Measurements from ENCODE around the gene APBA2. TPM values are rescaled to one million over a fixed set of nuclear protein-coding genes. Genes with fewer than 3 reads are reported as not detected.

Gene APBA2
- total RNA-seq, 1 donor from 2014 or later, result 33.1 TPM

- Mint-ChIP-seq H3K27ac (no peak overlapping the region), H3K27me3 (ENCODE audit: low read depth) (no peaks in the 10 kb centered on the region), H3K4me1 (peaks cover 3% of the 10 kb centered on the region), H3K4me3 (no peak overlapping the region), H3K36me3 (peaks cover 4% of the 10 kb centered on the region), H3K9me3 (peaks cover 6% of the 10 kb centered on the region)
- no peak for DNase-seq (ENCODE audit: low spot score in 2 of 2, unreplicated experiment in 2 of 2)
- no peak for TF ChIP-seq CTCF (IDR thresholded peaks at IDR 0.05; ENCODE audit: unreplicated experiment)
These were observed 174.3 kb downstream of the APBA2 start for GRCh38 chr15:29059871-29060640.

- Mint-ChIP-seq H3K4me1 (peaks cover 3% of the 10 kb centered on the region), H3K36me3 (peaks cover 4% of the 10 kb centered on the region), H3K27ac (no peak overlapping the region), H3K4me3 (no peak overlapping the region), H3K9me3 (peaks cover 6% of the 10 kb centered on the region), H3K27me3 (ENCODE audit: low read depth) (no peaks in the 10 kb centered on the region)
- no peak for DNase-seq (ENCODE audit: low spot score in 2 of 2, unreplicated experiment in 2 of 2)
- no peak for TF ChIP-seq CTCF (IDR thresholded peaks at IDR 0.05; ENCODE audit: unreplicated experiment)
These were observed 176.0 kb downstream of the APBA2 start for GRCh38 chr15:29061746-29062145.

- Mint-ChIP-seq H3K4me1 (peaks cover 3% of the 10 kb centered on the region), H3K27me3 (ENCODE audit: low read depth) (no peaks in the 10 kb centered on the region), H3K9me3 (peaks cover 6% of the 10 kb centered on the region), H3K27ac (no peak overlapping the region), H3K36me3 (peaks cover 4% of the 10 kb centered on the region), H3K4me3 (no peak overlapping the region)
- no peak for DNase-seq (ENCODE audit: low spot score in 2 of 2, unreplicated experiment in 2 of 2)
- no peak for TF ChIP-seq CTCF (IDR thresholded peaks at IDR 0.05; ENCODE audit: unreplicated experiment)
These were observed 176.4 kb downstream of the APBA2 start for GRCh38 chr15:29062179-29062591.

GRCh38 chr15:29062626-29063025, 176.9 kb downstream of the APBA2 start:
- Mint-ChIP-seq H3K9me3 (peaks cover 6% of the 10 kb centered on the region), H3K4me1 (peaks cover 3% of the 10 kb centered on the region), H3K36me3 (peaks cover 4% of the 10 kb centered on the region), H3K27me3 (ENCODE audit: low read depth) (no peaks in the 10 kb centered on the region), H3K4me3 (no peak overlapping the region), H3K27ac (no peak overlapping the region)
- TF ChIP-seq CTCF (IDR thresholded peaks at IDR 0.05; ENCODE audit: unreplicated experiment), result no peak
- no peak for DNase-seq (ENCODE audit: low spot score in 2 of 2, unreplicated experiment in 2 of 2)

- Mint-ChIP-seq H3K9me3 (peaks cover 6% of the 10 kb centered on the region), H3K4me1 (peaks cover 3% of the 10 kb centered on the region), H3K27me3 (ENCODE audit: low read depth) (no peaks in the 10 kb centered on the region), H3K36me3 (peaks cover 4% of the 10 kb centered on the region), H3K4me3 (no peak overlapping the region), H3K27ac (no peak overlapping the region)
- TF ChIP-seq CTCF (IDR thresholded peaks at IDR 0.05; ENCODE audit: unreplicated experiment), result no peak
- no peak for DNase-seq (ENCODE audit: low spot score in 2 of 2, unreplicated experiment in 2 of 2)
These were observed 177.9 kb downstream of the APBA2 start for GRCh38 chr15:29063646-29064045.
